ENCODE data around the gene FGD4.

- TF ChIP-seq CTCF (IDR thresholded peaks at IDR 0.05) (no peak), ZFX (IDR thresholded peaks at IDR 0.05; ENCODE audit: borderline replicate concordance) (no peak)
Measured at GRCh38 chr12:32353540-32353939, 45.8 kb upstream of the FGD4 start.

Measured in 22Rv1 (cell line).